Mucosa of gallbladder (tissue), 1 donor: Measurements from ENCODE around the gene G6PD. TPM values are rescaled to one million over a fixed set of nuclear protein-coding genes. Genes with fewer than 3 reads are reported as not detected.
"Not testable (repeated sequence)": the region's sequence is repeated elsewhere in the genome, so short reads cannot be mapped to it uniquely, and the experiment has no call there.

ENCODE experiments used
- DNase-seq: peaks from one replicate; pipeline ENCODE4 v3.0.0-alpha.2; 2020; ENCODE audit warnings: low spot score
- total RNA-seq: library from RNA; stranded (reverse); gene quantifications from one replicate; pipeline ENCODE4 v1.2.1, GENCODE V29; 2021
- donor health status: DM: no; HTN: no; CAD: no.

The G6PD gene
- total RNA-seq, 1 donor from 2014 or later: 119 TPM

- DNase-seq: no peak
Measured at GRCh38 chrX:154515090-154515965, 31.3 kb downstream of the G6PD start.

GRCh38 chrX:154513716-154514115 lies 32.9 kb downstream of the G6PD start:
- DNase-seq: no peak

GRCh38 chrX:154512879-154513553 lies 33.6 kb downstream of the G6PD start:
- no peak for DNase-seq

GRCh38 chrX:154511761-154512160 lies 34.9 kb downstream of the G6PD start:
- no peak for DNase-seq

- no peak for DNase-seq
Measured at GRCh38 chrX:154509455-154509854, 37.2 kb downstream of the G6PD start.

- no peak for DNase-seq
Measured at GRCh38 chrX:154508384-154508745, 38.3 kb downstream of the G6PD start.

GRCh38 chrX:154507673-154508383 lies 38.8 kb downstream of the G6PD start:
- no peak for DNase-seq

GRCh38 chrX:154506483-154507332 lies 39.9 kb downstream of the G6PD start:
- no peak for DNase-seq

- no peak for DNase-seq
Measured at GRCh38 chrX:154505734-154506133, 40.9 kb downstream of the G6PD start.

GRCh38 chrX:154502989-154503388 lies 43.7 kb downstream of the G6PD start:
- no peak for DNase-seq

- no peak for DNase-seq
Measured at GRCh38 chrX:154502098-154502497, 44.5 kb downstream of the G6PD start.

GRCh38 chrX:154501423-154501822 lies 45.2 kb downstream of the G6PD start:
- not testable (repeated sequence) for DNase-seq

- not testable (repeated sequence) for DNase-seq
Measured at GRCh38 chrX:154496591-154497137, 50.0 kb downstream of the G6PD start.

- no peak for DNase-seq
Measured at GRCh38 chrX:154495472-154495922, 51.1 kb downstream of the G6PD start.

- no peak for DNase-seq
Measured at GRCh38 chrX:154494715-154495114, 51.9 kb downstream of the G6PD start.

- DNase-seq: peak; percentile 93
Measured at GRCh38 chrX:154490414-154491083, 56.1 kb downstream of the G6PD start, which contains the start of gene SLC10A3. SLC10A3 (minus strand) TSS chrX:154490629; CDS start chrX:154488940, 1,689 bp downstream.

GRCh38 chrX:154490021-154490413 lies 56.6 kb downstream of the G6PD start:
- no peak for DNase-seq

- DNase-seq: no peak
Measured at GRCh38 chrX:154489182-154489581, 57.5 kb downstream of the G6PD start.

- no peak for DNase-seq
Measured at GRCh38 chrX:154488336-154489075, 58.1 kb downstream of the G6PD start.
